Raji (cell line): Measurements from ENCODE around the gene ADGRG2.

ENCODE experiments used
- POLR2A ChIP-seq: IDR thresholded peaks from 2 replicates; pipeline ENCODE4 v1.6.1; 2011; ENCODE audit warnings: low read depth, low read length, control low read depth; ENCODE audit not compliant: insufficient read depth

Gene ADGRG2

GRCh38 chrX:19100586-19100985, 21.7 kb downstream of the ADGRG2 start:
- TF ChIP-seq POLR2A = no peak

DNA sequence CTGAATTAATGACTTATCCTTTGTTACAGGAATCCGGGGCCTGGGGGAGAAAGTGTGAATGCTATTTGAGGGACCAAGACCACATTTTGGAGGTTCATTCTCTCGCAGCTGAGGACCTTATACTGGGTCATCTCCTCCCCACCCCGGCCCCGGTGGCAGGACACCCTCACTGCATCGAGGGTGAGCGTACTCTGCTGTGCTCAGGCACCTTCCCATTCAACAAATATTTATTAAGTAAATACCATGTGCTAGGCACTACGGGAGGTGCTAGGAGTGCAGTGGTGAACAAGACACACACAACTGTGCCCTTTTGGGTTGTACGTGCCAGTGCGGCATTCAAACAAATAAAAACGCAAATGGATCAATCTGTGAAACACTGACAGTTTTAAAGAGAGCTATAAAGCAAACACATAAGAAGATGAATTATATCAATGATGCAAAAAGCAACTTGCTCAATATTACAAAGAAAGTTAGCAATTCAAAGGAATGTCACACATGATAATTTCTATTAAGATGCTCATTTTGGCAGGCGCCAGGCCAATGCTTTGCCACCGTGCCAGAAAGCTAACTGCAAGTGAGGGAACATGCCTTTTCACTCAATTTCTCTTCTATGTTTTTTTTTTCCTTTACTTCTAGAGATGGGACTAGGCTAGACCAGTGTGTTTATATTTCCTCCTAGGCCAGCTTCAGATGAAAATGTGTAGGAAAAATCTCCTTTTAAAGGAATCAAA, 24.6 kb downstream of the ADGRG2 start:
- TF ChIP-seq POLR2A = no peak

DNA sequence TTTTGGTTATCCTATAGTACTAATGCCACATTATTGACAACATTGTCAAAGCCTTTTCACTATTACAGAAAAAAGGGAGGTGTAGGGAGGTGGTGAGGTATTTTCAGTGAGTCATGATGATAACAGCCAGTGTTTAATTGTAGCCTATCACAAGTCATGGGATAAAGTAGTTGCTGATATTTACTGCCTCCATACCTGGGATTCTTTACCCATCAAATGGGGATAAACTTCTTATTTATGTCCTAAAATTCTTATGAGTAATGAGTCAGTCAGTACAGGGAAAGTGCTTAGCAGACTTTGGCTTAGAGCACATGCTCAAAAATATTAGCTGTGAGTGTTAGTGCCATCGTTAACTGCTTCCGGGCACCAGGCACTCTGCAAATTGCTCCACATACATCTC, 25.7 kb downstream of the ADGRG2 start:
- TF ChIP-seq POLR2A = no peak

DNA sequence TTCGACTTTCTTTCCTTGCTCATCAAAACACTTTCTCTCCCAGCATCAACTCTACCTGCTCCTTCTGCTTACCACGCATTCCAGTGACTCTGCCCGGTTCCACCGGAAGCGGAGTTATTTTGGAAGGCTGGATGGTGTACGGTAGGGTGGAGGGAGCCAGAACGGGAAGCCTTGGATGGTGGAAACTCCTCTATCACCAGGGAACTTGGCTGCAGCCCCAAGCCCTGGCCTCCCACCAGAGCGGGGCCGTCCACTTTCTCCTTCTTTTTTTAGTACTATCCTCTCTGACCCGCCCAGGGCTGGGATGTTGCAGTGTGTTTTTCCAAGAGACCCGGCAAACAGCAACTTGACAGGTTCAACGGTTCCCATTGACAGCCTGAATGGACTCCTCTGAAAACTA, 27.6 kb downstream of the ADGRG2 start:
- no peak for TF ChIP-seq POLR2A

DNA sequence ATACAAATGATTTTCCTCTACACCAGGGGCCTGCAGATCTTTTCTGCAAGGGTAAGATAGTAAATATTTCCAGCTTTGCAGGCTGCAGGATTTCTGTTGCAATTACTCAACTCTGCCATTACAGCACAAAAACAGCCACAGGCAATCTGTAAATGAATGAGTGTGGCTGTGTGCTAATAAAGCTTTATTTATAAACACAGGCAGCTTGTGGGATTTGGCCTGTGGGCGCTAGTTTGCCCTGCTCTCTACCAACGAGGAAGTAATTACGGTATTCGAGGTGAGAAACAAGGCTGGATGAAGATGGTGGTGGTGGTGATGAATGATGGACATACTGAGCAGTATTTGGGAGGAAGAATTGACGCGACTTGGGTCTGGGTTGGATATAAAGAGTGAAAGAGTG, 30.7 kb downstream of the ADGRG2 start:
- no peak for TF ChIP-seq POLR2A

GRCh38 chrX:19089555-19090040, 32.7 kb downstream of the ADGRG2 start:
- no peak for TF ChIP-seq POLR2A

DNA sequence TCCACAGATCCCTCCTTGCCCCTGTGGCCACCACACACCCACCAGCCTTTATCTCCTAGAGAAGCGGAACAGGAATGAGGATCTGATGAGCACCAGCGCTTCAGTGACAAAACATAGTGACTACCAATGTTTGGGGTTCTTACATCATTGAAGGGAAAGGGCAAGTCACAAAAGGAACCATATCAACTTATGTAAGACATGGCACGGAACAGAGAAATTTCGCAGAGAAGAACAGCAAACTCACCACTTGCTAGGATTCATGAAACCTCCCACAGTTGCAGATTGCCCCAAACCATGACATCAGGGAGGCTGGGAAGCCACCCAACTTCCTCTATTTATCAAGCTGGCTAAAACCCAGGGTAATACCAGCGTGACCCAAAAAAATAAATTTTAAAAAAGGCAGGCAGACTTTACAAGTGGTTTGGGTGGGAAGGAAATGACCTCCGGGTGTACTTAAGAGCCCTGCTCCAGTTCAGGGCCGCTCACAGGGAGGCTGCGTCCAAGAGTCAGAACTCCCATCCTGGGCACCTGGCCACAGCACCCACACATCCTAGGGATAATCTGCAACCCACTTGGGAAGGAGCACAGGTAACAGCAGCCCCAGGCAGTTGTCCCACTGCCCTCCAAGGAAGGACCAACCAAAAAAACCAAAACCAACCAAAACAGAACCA, 36.0 kb downstream of the ADGRG2 start:
- TF ChIP-seq POLR2A = no peak

GRCh38 chrX:19085666-19086065, 36.6 kb downstream of the ADGRG2 start:
- TF ChIP-seq POLR2A = no peak

DNA sequence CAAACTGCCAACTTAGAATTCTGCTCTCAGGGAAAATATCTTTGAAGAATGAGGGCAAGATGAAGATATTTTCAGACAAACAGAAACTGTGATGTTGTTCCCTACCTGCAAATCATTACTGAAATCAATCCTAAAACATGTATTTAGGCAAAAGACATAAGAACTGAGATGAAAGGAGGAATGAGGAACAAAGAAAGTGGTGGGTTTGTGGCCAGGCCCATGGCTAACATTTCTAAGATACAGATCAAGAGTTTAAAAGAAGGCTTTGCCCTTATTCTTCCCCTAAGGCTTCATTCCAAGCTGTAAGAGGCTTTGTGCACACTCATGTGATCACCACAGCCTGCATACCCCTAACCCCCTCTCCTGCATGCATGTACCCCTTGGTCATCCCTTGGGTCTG, 46.5 kb downstream of the ADGRG2 start:
- no peak for TF ChIP-seq POLR2A

- no peak for TF ChIP-seq POLR2A
Observed at GRCh38 chrX:19072372-19072771, 49.9 kb downstream of the ADGRG2 start.

DNA sequence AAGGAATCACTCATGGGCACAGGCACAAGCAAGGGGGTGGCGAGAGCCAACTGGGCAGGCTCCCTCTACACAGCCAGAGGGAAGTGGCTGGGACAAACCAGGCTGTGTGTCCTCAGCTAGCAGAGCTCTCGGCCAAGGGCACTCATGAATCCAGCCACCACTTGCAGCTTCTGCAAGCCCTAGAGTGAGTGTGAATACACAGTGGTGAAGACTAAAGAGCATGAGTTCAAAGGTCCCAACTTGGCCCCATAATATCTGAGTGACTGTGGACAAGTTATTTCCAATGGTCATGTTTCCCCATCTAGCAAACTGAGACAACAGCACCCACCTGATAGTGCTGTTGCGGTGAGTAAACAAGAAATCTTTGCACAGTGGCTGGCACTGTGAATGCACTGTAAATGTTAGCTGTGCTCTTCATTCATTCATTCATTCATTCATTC, 51.7 kb downstream of the ADGRG2 start:
- no peak for TF ChIP-seq POLR2A

GRCh38 chrX:19065535-19065934, 56.7 kb downstream of the ADGRG2 start:
- TF ChIP-seq POLR2A = no peak

DNA sequence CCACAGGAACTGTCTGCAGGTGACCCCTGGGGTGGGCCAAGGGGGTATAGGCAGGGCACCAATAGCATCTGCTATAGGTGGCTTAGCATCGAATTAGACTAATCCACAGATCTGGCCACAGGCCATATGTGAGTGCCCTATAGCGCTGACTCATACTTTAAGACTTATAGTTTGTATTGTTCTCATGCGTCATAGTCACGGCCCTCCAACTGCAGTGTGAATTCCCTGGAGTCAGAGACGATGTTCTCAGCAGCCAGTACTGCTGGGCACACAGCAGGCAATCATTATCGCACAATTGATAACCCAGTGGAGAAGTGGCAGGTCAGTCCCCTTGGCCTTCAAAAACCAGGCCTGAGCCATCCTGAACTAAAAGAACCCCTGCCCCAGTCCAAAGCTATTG, 58.1 kb downstream of the ADGRG2 start:
- TF ChIP-seq POLR2A = no peak

- TF ChIP-seq POLR2A = no peak
Observed at GRCh38 chrX:19063030-19063429, 59.2 kb downstream of the ADGRG2 start.

DNA sequence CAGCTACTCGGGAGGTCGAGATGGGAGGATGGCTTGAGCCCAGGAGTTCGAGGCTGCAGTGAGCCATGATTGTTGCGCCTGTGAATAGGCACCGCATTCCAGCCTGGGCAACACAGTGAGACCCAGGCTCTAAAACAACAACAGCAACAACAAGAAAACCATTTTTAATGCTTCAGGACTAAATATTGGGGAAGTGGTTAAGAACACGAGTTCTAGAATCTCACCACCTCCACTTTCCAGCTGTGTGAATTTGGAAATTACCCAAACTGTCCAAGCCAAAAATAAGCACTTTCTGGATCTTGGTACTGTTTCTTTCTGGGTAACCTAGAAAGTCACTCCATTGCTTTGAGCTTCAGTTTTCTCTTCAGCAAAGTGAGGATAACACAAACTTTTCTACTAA, 63.2 kb downstream of the ADGRG2 start:
- TF ChIP-seq POLR2A = no peak

GRCh38 chrX:19057856-19058255, 64.4 kb downstream of the ADGRG2 start:
- no peak for TF ChIP-seq POLR2A
